D721Med (cell line): ENCODE measurements around the gene DNAH17.

Source experiments
- DNase-seq: peaks from one replicate; pipeline ENCODE4 v3.0.0; 2011; ENCODE audit warnings: low spot score; ENCODE audit not compliant: insufficient read length
- FAIRE-seq: peaks from 2 replicates; lab custom pipeline; 2011; peaks lifted over from hg19 to GRCh38; lab: Jason Lieb, UNC
- TF ChIP-seq, protein P1 (sequence below): IDR thresholded peaks from 2 replicates; pipeline ENCODE4 v1.5.1; 2012; ENCODE audit warnings: mild to moderate bottlenecking, control low read depth; ENCODE audit not compliant: insufficient read depth; ENCODE audit errors: missing control alignments

DNAH17 gene

GRCh38 chr17:78546476-78546875 lies 30.7 kb downstream of the DNAH17 start:
- DNase-seq, result no peak
- no peak for FAIRE-seq
- TF ChIP-seq, protein P1, sequence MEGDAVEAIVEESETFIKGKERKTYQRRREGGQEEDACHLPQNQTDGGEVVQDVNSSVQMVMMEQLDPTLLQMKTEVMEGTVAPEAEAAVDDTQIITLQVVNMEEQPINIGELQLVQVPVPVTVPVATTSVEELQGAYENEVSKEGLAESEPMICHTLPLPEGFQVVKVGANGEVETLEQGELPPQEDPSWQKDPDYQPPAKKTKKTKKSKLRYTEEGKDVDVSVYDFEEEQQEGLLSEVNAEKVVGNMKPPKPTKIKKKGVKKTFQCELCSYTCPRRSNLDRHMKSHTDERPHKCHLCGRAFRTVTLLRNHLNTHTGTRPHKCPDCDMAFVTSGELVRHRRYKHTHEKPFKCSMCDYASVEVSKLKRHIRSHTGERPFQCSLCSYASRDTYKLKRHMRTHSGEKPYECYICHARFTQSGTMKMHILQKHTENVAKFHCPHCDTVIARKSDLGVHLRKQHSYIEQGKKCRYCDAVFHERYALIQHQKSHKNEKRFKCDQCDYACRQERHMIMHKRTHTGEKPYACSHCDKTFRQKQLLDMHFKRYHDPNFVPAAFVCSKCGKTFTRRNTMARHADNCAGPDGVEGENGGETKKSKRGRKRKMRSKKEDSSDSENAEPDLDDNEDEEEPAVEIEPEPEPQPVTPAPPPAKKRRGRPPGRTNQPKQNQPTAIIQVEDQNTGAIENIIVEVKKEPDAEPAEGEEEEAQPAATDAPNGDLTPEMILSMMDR, result no peak

GRCh38 chr17:78544881-78545755 lies 32.1 kb downstream of the DNAH17 start:
- DNase-seq (no peak), FAIRE-seq (no peak)
- TF ChIP-seq, protein P1, result no peak

- DNase-seq, result no peak
- FAIRE-seq, result no peak
- TF ChIP-seq, protein P1, result no peak
Observed at GRCh38 chr17:78541488-78542206, 35.5 kb downstream of the DNAH17 start.

DNA sequence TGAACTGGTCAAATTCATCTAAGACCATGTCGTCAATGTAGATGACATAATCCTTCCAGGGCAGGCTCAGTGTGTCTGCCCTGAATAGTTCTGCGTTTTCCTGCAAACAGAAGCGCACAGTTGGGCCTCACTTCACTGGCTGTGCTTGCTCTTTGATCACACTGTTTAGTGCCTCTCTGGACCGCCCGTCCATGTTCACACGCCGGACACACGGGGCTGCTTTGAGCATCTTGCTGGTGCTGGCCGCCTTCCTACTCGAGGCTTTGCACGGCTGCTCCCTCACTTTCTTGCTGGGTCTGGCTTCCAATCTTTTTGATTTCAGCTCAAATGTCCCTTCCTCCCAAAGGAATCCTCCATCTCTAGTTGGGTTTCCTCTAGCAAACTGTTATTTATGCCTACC lies 37.4 kb downstream of the DNAH17 start:
- TF ChIP-seq, protein P1, result no peak
- FAIRE-seq, result no peak
- DNase-seq, result no peak

DNA sequence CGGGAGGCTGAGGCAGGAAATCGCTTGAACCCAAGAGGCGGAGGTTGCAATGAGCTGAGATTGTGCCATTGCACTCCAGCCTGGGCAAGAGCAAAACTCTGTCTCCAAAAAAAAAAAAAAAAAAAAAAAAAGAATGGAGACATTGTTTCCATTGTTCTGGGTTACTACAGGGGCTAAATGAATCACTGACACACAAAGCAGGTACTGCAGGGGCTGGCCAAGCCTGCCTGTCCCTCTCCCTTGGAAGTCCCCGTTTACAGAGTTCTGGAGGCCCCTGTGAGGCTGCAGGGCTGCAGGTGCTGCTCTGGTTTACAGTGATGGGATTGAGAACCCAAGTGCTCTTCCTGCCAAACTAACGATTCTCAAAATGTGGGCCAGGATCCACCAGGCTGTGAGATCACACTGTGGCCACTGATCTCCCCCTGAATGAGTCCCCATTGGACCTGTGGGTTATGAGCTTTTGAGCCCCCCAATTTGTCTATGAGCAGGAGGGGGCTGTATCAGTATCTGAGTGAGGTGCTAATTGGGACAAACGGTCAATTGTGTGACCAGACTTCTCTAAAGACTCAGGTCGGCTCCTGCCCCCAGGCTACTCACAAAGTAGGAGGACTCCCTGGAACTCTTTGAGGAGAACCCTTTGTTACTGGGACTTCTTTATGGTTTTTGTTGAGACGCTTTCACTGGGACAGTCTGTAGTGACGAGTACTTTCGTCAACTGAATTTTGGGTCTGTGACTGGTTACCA lies 39.0 kb downstream of the DNAH17 start:
- FAIRE-seq (no peak), DNase-seq (no peak)
- TF ChIP-seq, protein P1, result no peak

DNA sequence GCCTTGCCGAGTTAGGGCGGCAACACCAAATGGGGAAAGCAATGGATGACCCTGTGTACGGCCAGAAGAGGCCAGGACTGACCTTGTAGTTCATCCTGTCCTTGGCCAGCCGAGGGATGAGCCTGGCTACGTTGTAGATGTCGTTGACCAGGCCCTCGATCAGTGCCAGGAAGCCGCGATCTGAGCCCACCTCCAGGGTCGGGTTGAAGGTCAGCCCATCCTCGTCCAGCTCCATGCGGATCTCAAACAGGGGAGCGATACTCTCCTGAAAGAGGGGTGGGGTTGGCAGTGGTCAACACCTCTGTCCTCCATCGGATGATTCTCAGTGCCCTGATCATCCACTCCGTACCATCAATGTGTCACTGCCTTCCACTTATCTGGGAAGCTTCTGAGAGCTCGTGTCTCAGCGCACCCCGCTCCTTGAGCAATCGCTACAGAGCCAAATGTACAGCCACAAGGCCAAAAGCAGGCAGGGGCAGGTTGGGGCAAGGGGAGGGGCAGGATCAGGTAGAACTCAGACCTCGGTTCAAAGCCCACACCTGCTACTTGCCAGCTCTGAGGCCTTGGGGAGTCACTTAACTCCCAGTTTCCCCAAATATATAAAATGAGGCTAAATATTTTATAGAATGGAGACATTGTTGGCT lies 39.9 kb downstream of the DNAH17 start:
- FAIRE-seq (no peak), DNase-seq (no peak)
- TF ChIP-seq, protein P1, result no peak
